GM10248 (cell line): ENCODE data around the gene CCDC192.
"Not testable (repeated sequence)": the region's sequence is repeated elsewhere in the genome, so short reads cannot be mapped to it uniquely, and the experiment has no call there.

ENCODE experiments used
- CTCF ChIA-PET: fragments of 300-600 bp; sonication (Branson Sonifier 250); formaldehyde crosslinking; extraction: SDS; loops from one replicate; lab custom pipeline; 2021; ENCODE audit warnings: antibody characterized with exemption; lab: Yijun Ruan, JAX
- POLR2A ChIA-PET: fragments of 350-650 bp; sonication (Branson Sonifier 250); formaldehyde crosslinking; extraction: SDS; loops from one replicate; lab custom pipeline; 2020; ENCODE audit warnings: antibody characterized with exemption; lab: Yijun Ruan, JAX
- DNase-seq: peaks from one replicate; pipeline ENCODE4 v3.0.0; 2012; ENCODE audit errors: extremely low spot score
- TF ChIP-seq, protein P1 (sequence below): IDR thresholded peaks from 2 replicates; pipeline ENCODE4 v1.5.1; 2012; ENCODE audit warnings: mild to moderate bottlenecking, low read depth; ENCODE audit errors: extremely low read depth, missing control alignments, control extremely low read depth

The CCDC192 gene

DNA sequence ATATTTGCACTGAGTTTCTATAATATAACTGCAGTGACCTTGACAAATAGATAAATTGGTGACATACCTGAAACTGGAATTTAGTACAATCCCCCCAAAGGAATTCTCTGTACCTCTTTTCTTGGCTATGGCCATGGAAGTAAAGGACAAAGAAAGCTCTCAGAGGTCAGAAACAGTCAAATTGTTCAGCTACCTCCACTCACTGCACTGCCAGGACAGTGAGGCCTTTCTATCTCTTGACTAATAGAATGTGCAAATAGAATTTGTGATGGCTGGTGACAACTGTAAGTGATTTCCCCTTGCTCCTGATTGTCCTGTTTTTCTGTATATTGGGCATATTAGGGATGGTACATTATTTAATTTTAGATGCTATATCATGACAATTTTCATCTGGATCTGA, 67.1 kb downstream of the CCDC192 start:
- CTCF ChIA-PET: interaction anchor here (0.9 to 2.1 kb wide), 3 partner anchors 13 to 200 kb away, joined by 3 to 4 read pairs (median 3); no protein-coding TSS in a partner anchor
- TF ChIP-seq, protein P1, sequence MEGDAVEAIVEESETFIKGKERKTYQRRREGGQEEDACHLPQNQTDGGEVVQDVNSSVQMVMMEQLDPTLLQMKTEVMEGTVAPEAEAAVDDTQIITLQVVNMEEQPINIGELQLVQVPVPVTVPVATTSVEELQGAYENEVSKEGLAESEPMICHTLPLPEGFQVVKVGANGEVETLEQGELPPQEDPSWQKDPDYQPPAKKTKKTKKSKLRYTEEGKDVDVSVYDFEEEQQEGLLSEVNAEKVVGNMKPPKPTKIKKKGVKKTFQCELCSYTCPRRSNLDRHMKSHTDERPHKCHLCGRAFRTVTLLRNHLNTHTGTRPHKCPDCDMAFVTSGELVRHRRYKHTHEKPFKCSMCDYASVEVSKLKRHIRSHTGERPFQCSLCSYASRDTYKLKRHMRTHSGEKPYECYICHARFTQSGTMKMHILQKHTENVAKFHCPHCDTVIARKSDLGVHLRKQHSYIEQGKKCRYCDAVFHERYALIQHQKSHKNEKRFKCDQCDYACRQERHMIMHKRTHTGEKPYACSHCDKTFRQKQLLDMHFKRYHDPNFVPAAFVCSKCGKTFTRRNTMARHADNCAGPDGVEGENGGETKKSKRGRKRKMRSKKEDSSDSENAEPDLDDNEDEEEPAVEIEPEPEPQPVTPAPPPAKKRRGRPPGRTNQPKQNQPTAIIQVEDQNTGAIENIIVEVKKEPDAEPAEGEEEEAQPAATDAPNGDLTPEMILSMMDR: no peak
- no peak for DNase-seq
- POLR2A ChIA-PET: no interaction called here

DNA sequence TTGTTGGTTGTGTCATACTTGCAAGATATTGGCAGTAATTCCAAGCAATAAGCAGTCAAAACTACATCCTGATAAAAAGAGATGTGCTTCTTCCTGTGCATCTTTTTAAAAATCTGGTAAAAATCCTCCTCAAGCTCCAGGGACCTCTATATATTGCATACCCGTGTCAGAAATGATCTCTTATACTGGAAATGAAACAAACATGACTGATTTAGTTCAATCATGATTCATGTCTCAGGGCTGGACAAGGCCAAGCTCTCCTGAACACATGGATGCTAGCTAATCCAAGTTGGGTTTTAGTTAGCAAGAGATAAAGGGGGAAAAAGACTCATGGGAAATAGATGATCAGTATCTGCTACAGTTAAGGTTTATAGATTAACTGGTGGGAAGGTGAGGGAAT, 69.3 kb downstream of the CCDC192 start:
- CTCF ChIA-PET: no interaction called here
- no peak for DNase-seq

DNA sequence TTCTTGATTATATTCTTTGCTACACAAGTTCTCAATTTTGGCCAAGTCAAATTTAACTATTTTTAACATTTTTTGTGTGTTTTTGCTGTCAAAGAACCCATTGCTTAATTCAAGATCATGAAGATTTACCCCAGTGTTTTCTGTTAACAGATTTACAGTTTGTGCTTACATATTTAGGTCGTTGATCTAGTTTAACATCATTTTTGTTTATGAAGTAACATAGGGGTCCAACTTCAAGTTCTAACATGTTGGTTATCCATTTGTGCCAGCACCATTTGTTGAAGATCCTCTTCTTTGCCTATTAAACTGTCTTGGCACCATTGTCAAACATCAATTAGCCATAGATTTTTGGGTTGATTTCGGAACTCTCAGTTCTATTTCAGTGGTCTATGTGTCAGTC, 71.0 kb downstream of the CCDC192 start:
- DNase-seq: no peak
- CTCF ChIA-PET: no interaction called here
- TF ChIP-seq, protein P1: no peak
- POLR2A ChIA-PET: no interaction called here

More for the DNA sequence above, 69.3 kb downstream of the CCDC192 start:
- TF ChIP-seq, protein P1: no peak
- POLR2A ChIA-PET: no interaction called here

DNA sequence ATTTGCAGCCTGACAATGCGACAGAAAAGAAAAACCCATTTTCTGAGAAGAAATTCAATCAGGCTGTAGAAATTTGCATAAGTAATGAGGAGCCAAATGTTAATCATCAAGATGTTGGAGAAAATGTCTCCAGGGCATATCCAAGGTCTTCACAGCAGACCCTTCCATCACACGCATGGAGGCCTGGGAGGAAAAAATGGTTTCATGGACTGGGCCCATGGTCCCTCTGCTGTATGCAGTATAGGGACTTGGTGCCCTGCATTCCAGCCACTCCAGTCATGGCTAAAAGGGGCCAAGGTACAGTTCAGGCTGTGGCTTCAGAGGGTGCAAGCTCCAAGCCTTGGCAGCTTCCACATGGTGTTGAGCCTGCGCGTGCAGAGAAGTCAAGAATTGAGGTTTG, 73.3 kb downstream of the CCDC192 start:
- CTCF ChIA-PET: no interaction called here
- POLR2A ChIA-PET: no interaction called here
- no peak for DNase-seq
- TF ChIP-seq, protein P1: no peak

DNA sequence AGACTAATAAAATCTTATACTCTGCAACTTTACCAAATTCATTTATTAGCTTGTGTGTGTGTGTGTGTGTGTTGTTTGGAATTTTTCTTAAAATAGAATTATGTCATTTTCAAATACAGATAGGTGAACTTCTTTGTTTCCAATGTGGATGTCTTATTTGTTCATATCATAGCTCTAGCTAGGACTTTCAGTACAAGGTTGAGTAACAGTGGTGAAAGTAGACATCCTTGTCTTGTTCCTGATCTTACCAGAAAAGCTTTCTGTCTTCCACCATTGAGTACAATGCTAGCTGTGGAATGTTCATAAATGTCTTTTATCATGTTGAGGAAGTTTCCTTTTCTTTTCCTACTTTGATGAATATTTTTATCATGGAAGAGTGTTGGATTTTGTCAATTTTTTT, 74.8 kb downstream of the CCDC192 start:
- CTCF ChIA-PET: no interaction called here
- TF ChIP-seq, protein P1: no peak
- POLR2A ChIA-PET: no interaction called here
- no peak for DNase-seq

DNA sequence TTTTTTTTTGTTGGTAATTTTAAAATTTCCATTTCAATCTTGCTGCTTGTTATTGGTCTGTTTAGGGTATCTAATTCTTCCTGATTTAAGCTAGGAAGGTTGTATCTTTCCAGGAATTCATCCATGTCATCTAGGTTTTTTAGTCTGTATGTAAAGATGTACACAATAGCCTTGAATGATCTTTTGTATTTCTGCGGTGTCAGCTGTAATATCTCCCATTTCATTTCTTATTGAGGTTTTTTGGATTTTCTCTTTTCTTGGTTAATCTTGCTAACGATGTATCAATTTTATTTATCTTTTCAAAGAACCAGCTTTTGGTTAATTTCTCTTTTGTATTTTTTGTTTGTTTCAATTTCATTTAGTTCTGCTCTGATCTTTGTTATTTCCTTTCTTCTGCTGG, 79.3 kb downstream of the CCDC192 start:
- POLR2A ChIA-PET, CTCF ChIA-PET, DNase-seq: not testable (repeated sequence)

DNA sequence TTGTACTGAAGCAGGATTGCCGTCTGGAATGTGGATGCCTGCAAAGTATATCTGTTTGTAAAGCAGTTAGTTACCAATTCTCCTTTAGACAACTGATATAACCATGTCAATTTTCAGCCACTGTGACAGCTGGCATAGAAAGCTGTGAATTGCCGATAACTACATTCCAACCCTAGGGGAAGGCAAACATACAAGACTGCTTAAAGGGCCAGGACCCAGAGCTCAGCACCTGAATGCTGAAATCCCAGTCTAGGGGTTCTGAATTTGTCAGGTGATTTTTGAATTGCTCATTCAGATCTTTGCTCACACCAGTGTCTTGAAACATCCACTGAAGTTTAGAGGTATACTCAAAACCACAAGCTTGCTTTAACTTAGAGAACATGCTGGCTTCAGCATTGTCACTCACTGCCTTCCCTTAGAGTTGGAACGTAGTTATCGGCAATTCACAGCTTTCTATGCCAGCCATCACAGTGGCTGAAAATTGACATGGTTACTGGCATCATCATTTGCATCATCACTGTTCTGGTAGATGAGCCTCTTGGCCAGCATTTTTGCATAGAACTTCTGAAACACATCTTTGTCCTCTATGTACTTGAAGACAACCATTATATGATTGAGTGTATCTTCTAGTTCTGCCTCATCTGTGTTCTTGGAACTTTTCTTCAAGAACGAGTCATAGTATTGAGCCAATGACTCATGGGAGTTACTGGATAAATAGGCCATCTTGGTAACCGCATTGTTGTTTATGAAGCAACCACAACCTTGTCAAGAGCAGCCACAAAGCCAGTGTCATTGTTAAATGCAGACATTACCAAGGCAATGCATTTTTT, 82.1 kb downstream of the CCDC192 start:
- POLR2A ChIA-PET: no interaction called here
- CTCF ChIA-PET: no interaction called here
- no peak for DNase-seq
- TF ChIP-seq, protein P1: no peak
